Thyroid gland (tissue), 4 donors: ENCODE measurements around the gene INAFM2. TPM values are rescaled to one million over a fixed set of nuclear protein-coding genes. Genes with fewer than 3 reads are reported as not detected.
A peak's percentile ranks its signal among the peaks of the same experiment; 100 is the strongest.

Source experiments
- DNase-seq, 2 donors: peaks; one replicate each; pipeline ENCODE4 v3.0.0-alpha.2; 2019
- H3K27ac ChIP-seq, 3 donors: fragments of 200-600 bp; sonication (generic); 1 replicate in 2 of 3; 2 replicates in 1 of 3; pipeline ENCODE4 v1.5.1; 2016 to 2019; ENCODE audit warnings: mild to moderate bottlenecking in 1 of 3, moderate library complexity in 1 of 3
- H3K27me3 ChIP-seq: fragments of 200-600 bp; sonication (generic); one replicate; pipeline ENCODE4 v1.5.1; 2019
- H3K36me3 ChIP-seq, 2 donors: fragments of 200-600 bp; sonication (generic); one replicate each; pipeline ENCODE4 v1.5.1; 2016 to 2019
- H3K4me1 ChIP-seq, 2 donors: fragments of 200-600 bp; sonication (generic); one replicate each; pipeline ENCODE4 v1.5.1; 2017 to 2019
- H3K4me3 ChIP-seq, 3 donors: fragments of 200-600 bp; sonication (generic); replicated peaks in 1 of 3; 1 replicate in 2 of 3; 2 replicates in 1 of 3; pipeline ENCODE4 v1.5.1; 2016; ENCODE audit warnings: mild to moderate bottlenecking in 1 of 3
- H3K9me3 ChIP-seq: fragments of 200-600 bp; sonication (generic); one replicate; pipeline ENCODE4 v1.5.1; 2017
- POLR2A ChIP-seq, 2 donors: fragments of 450-650 bp; IDR thresholded peaks; one replicate each; pipeline ENCODE4 v1.6.1; 2017; ENCODE audit warnings: antibody characterized with exemption in 2 of 2, mild to moderate bottlenecking in 2 of 2, moderate library complexity in 1 of 2
- WGBS, 2 donors: methylation state at CpG; one replicate each; pipeline ENCODE4 v1.1.5; 2017; 5-methylcytosine and 5-hydroxymethylcytosine counted together
- intact Hi-C: fragments of 100-400 bp; cut with DNase I; formaldehyde crosslinking; loops from one replicate; pipeline ENCODE4 v1.15.1; 2023
- total RNA-seq, 4 donors: library from RNA; depleted of rRNA; stranded (reverse); fragments of >200 nt; gene quantifications; one replicate each; pipeline ENCODE4 v1.2.3, GENCODE V29; 2016
- TF ChIP-seq, protein P1 (sequence below), 6 experiments: fragments of 200-600 bp in 3 of 6; fragments of 450-650 bp in 3 of 6; sonication (generic) in 3 of 6; IDR thresholded peaks; one replicate each; pipeline ENCODE4 v1.5.1; 2016 to 2019; ENCODE audit warnings: antibody characterized with exemption in 6 of 6, mild to moderate bottlenecking in 2 of 6, inconsistent platforms in 1 of 6, moderate library complexity in 1 of 6

The INAFM2 gene
- total RNA-seq, 4 donors from 2014 or later, result 47.5 to 86.9 (median 63.8) TPM

DNA sequence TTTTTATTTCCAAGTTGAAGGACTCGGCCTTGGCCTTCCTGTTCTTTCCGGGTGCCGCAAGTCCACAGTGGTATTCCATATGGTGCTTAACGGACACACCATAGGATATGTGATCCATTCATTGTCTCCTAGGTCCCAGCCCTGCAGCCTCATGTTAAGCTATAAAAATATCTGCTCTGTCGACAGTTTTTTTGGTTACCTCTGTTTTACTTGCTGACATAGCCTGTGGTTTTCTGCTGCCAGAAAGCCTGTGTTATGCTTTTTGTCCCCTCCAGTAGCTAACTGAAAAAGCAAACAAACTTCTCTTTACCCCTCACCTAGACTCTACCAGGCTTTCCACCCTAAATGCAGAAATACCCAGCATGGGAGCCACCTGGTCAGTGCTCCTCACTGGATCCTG lies 5.3 kb downstream of the INAFM2 start:
- no peak overlapping the region for H3K4me3 ChIP-seq

DNA sequence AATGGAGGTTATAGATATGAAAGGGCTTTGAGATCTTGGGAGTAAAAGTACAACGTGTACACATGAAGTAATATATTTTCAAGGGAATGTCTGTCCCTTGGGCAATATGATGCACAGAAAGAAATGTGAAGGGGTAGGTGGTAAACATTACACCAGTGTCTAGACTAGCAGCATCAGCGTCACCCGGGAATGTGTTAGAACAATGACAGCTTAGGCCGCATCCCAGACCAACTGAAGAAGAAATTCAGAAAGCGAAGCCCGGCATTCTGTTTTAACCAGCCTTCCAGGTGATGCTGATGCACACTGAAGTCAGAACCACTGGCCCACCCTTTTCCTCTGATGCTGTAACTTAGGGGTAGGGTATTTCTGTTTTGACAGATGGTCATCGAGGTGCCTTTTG lies 6.3 kb downstream of the INAFM2 start:
- H3K9me3 ChIP-seq, result no peaks in the 10 kb centered on the region
- intact Hi-C loops, result no loop called here
- H3K27ac ChIP-seq, result peak overlapping the region; percentile 95 to 99 (median 99)
- 81 to 84% methylated on average over 7 of the region's 7 CpGs for WGBS, 2 donors
- DNase-seq, result no peak
- TF ChIP-seq, protein P1, sequence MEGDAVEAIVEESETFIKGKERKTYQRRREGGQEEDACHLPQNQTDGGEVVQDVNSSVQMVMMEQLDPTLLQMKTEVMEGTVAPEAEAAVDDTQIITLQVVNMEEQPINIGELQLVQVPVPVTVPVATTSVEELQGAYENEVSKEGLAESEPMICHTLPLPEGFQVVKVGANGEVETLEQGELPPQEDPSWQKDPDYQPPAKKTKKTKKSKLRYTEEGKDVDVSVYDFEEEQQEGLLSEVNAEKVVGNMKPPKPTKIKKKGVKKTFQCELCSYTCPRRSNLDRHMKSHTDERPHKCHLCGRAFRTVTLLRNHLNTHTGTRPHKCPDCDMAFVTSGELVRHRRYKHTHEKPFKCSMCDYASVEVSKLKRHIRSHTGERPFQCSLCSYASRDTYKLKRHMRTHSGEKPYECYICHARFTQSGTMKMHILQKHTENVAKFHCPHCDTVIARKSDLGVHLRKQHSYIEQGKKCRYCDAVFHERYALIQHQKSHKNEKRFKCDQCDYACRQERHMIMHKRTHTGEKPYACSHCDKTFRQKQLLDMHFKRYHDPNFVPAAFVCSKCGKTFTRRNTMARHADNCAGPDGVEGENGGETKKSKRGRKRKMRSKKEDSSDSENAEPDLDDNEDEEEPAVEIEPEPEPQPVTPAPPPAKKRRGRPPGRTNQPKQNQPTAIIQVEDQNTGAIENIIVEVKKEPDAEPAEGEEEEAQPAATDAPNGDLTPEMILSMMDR (IDR thresholded peaks at IDR 0.05), result no peak
- TF ChIP-seq POLR2A (IDR thresholded peaks at IDR 0.05), result no peak
- no peaks in the 10 kb centered on the region for H3K27me3 ChIP-seq
- H3K4me1 ChIP-seq, result peaks cover 74 to 98% of the 10 kb centered on the region in 2 donors
- H3K36me3 ChIP-seq, result peaks cover under 1 to 2% of the 10 kb centered on the region in 2 donors
- no peak overlapping the region for H3K4me3 ChIP-seq

More for the DNA sequence above, 5.3 kb downstream of the INAFM2 start:
- H3K27me3 ChIP-seq, result no peaks in the 10 kb centered on the region
- H3K27ac ChIP-seq, result peak overlapping the region; percentile 95 to 99 (median 99)
- intact Hi-C loops, result no loop called here
- no peaks in the 10 kb centered on the region for H3K9me3 ChIP-seq
- H3K4me1 ChIP-seq, result peaks cover 63 to 89% of the 10 kb centered on the region in 2 donors
- 61 to 63% methylated on average over 5 of the region's 5 CpGs for WGBS, 2 donors
- no peaks in the 10 kb centered on the region for H3K36me3 ChIP-seq
- peak in 1 of 2 donors; percentile 75 for TF ChIP-seq POLR2A (IDR thresholded peaks at IDR 0.05)
- TF ChIP-seq, protein P1 (IDR thresholded peaks at IDR 0.05), result no peak
- DNase-seq, result peak in 1 of 2 donors; percentile 21

DNA sequence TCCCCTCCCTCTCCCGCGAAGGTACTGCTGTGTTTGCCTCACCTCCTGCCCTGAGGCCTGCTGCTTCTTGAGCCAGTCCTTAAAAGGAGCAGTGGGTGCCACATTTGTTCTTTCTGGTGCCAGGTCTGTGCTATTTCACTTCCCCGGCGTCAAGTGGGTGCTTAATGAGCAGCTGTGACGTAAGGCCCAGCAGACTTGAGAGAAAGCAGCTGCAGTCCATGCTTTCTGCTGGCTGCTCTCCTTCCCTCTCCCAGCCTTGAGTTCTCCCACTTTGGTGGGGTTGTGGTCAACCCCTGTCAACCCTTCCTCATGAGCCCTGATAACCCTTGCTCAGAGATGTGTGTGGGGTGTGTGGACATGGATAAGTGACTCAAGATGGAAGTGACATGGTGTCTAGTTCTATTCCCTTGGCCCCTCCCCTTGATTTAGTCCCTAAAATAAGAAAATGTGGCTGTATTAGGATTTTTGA lies 6.9 kb downstream of the INAFM2 start:
- DNase-seq, result peak; percentile 97 to 98
- intact Hi-C loops, result no loop called here
- H3K4me3 ChIP-seq, result no peak overlapping the region
- TF ChIP-seq, protein P1 (IDR thresholded peaks at IDR 0.05), result peak in 1 of 6 experiments; percentile 3
- TF ChIP-seq POLR2A (IDR thresholded peaks at IDR 0.05), result peak in 1 of 2 donors; percentile 98
- H3K36me3 ChIP-seq, result peaks cover 6 to 8% of the 10 kb centered on the region in 2 donors
- H3K27ac ChIP-seq, result peak overlapping the region; percentile 95 to 99 (median 99)
- no peaks in the 10 kb centered on the region for H3K27me3 ChIP-seq
- H3K9me3 ChIP-seq, result no peaks in the 10 kb centered on the region
- 34 to 37% methylated on average over 5 of the region's 5 CpGs for WGBS, 2 donors
- peaks cover 74 to 98% of the 10 kb centered on the region in 2 donors for H3K4me1 ChIP-seq

DNA sequence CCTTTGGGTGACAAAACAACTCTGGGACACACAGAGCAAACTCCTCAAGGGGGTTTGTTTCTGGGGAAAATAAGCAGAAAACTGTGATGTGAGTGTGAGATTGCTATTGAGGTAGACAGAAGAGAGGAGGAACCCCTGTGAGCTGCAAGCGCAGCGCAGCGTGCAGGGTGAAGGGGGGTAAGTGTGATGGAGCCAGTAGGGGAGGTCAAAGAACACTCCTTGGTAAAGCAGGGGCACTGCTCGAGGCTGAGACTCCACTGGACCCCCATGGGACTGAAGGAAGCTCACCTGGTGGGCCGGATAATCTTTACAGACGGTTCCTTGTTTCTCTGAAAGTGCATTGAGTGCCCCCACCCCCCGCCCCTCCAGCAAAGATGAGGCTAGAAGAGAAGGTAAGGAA lies 7.5 kb downstream of the INAFM2 start:
- no peak for TF ChIP-seq POLR2A (IDR thresholded peaks at IDR 0.05)
- TF ChIP-seq, protein P1 (IDR thresholded peaks at IDR 0.05), result no peak
- Histone ChIP-seq H3K9me3 (no peaks in the 10 kb centered on the region), H3K4me3 (no peak overlapping the region), H3K27me3 (no peaks in the 10 kb centered on the region), H3K27ac (peak overlapping the region; percentile 95 to 99 (median 99)), H3K36me3 (peaks cover 10 to 14% of the 10 kb centered on the region in 2 donors), H3K4me1 (peaks cover 70 to 98% of the 10 kb centered on the region in 2 donors)
- DNase-seq, result peak in 1 of 2 donors; percentile 21
- intact Hi-C loops, result no loop called here
- WGBS, 2 donors, result 86 to 92% methylated on average over 7 of the region's 7 CpGs

DNA sequence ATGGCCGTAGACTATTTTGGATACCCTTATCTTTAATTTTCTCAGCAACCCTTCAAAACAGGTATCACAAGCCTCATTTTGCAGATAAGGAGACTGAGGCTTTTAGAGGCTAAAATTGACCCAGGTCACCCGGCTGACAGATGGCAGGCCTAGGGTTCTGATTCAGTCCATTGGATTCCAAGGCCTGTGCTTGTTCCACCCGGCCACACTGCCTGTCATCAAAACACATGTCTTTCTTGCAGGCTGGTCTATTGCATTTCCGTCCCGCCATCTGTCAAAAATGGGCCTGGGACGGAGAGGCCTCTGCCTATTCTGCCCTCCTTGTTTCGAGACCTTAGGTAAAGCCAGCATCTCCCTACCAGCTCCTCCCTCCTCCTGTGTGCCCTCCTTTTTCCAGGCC lies 8.1 kb downstream of the INAFM2 start:
- TF ChIP-seq, protein P1 (IDR thresholded peaks at IDR 0.05), result no peak
- no peak for TF ChIP-seq POLR2A (IDR thresholded peaks at IDR 0.05)
- H3K9me3 ChIP-seq, result no peaks in the 10 kb centered on the region
- H3K27ac ChIP-seq, result peak overlapping the region; percentile 95 to 99 (median 99)
- H3K36me3 ChIP-seq, result peaks cover 15 to 19% of the 10 kb centered on the region in 2 donors
- DNase-seq, result no peak
- intact Hi-C loops, result no loop called here
- 96 to 97% methylated on average over 7 of the region's 7 CpGs for WGBS, 2 donors
- H3K27me3 ChIP-seq, result no peaks in the 10 kb centered on the region
- H3K4me3 ChIP-seq, result no peak overlapping the region
- peaks cover 68 to 98% of the 10 kb centered on the region in 2 donors for H3K4me1 ChIP-seq
